ENCODE data around the gene OR51E2.

- TF ChIP-seq CTCF (IDR thresholded peaks at IDR 0.05) (no peak), EZH2 (IDR thresholded peaks at IDR 0.05; ENCODE audit: borderline replicate concordance, insufficient read depth, low read depth, low read length, poor library complexity, severe bottlenecking) (no peak)
Measured at GRCh38 chr11:4699697-4700435, 2.2 kb upstream of the OR51E2 start.
